ENCODE measurements around the gene ZNF397. TPM values are rescaled to one million over a fixed set of nuclear protein-coding genes. Genes with fewer than 3 reads are reported as not detected.

Gene ZNF397
- total RNA-seq, 1 experiment from 2014 or later = 23.8 TPM

- ChIA-PET RAD21 (ENCODE audit: low non-redundant PET in 1 of 2, low total read pairs in 2 of 2, uncharacterized antibody in 2 of 2, unreplicated experiment in 2 of 2) (no interaction called here), POLR2A (interaction anchor here (1.4 kb wide), 1 partner anchor 11 kb away, joined by 3 read pairs; the partner anchor contains the start of gene ZSCAN30), CTCF (no interaction called here)
- Histone ChIP-seq H3K27me3 (ENCODE audit: insufficient read depth, low read length) (no peaks in the 10 kb centered on the region), H3K9ac (ENCODE audit: low read length) (no peak overlapping the region), H3K79me2 (ENCODE audit: insufficient read depth, low read length) (no peaks in the 10 kb centered on the region), H3K27ac (ENCODE audit: low read depth, low read length) (no peak overlapping the region), H2AFZ (ENCODE audit: low read depth, low read length, poor library complexity, severe bottlenecking) (no peak overlapping the region), H4K20me1 (ENCODE audit: insufficient read depth) (no peaks in the 10 kb centered on the region), H3K9me3 (ENCODE audit: control insufficient read depth in 1 of 2, insufficient read depth in 1 of 2, low read depth in 1 of 2, low read length in 2 of 2) (peaks cover 7 to 19% of the 10 kb centered on the region in 2 experiments; a peak in 3 of 4 replicates), H3K4me3 (replicated peaks in 1 of 2; ENCODE audit: low read depth in 1 of 2, low read length in 2 of 2) (no peak overlapping the region), H3K36me3 (ENCODE audit: control insufficient read depth in 1 of 2, insufficient read depth in 2 of 2, low read length in 2 of 2) (no peaks in the 10 kb centered on the region; a peak in 1 of 4 replicates), H3K4me2 (ENCODE audit: low read length) (no peak overlapping the region), H3K4me1 (ENCODE audit: control insufficient read depth in 1 of 2, insufficient read depth in 2 of 2, low read length in 2 of 2) (peaks cover 0 to 2% of the 10 kb centered on the region in 2 experiments; a peak in 1 of 4 replicates), H3K9me2 (ENCODE audit: insufficient read depth) (no peaks in the 10 kb centered on the region)
- ATAC-seq = no peak
- intact Hi-C loops (cut with micrococcal nuclease) = no loop called here
- DNase-seq (ENCODE audit: low read depth, low spot score) = no peak
- TF ChIP-seq RAD21 (IDR thresholded peaks at IDR 0.05; ENCODE audit: low read depth) (no peak), ELF1 (IDR thresholded peaks at IDR 0.05; ENCODE audit: borderline replicate concordance, low read depth) (no peak), ZBTB33 (IDR thresholded peaks at IDR 0.05; ENCODE audit: extremely low read depth, insufficient replicate concordance, low read length) (no peak), EZH2 (IDR thresholded peaks at IDR 0.05) (no peak), ATF3 (IDR thresholded peaks at IDR 0.05) (no peak), SP1 (IDR thresholded peaks at IDR 0.05; ENCODE audit: low read depth) (no peak), CBX3 (IDR thresholded peaks at IDR 0.05; ENCODE audit: low read depth) (no peak), SRF (IDR thresholded peaks at IDR 0.05; ENCODE audit: low read depth) (no peak), ZNF274 (IDR thresholded peaks at IDR 0.05; ENCODE audit: low read depth, low read length) (no peak), FOSL1 (IDR thresholded peaks at IDR 0.05; ENCODE audit: low read depth) (no peak), SIN3A (IDR thresholded peaks at IDR 0.05; ENCODE audit: low read depth) (no peak), REST (IDR thresholded peaks at IDR 0.05; ENCODE audit: low read depth) (no peak), EZH2phosphoT487 (IDR thresholded peaks at IDR 0.05; ENCODE audit: borderline replicate concordance) (no peak), POLR2A (IDR thresholded peaks at IDR 0.05; ENCODE audit: borderline replicate concordance, extremely low read depth, insufficient read depth, insufficient read length) (no peak), POLR2AphosphoS5 (IDR thresholded peaks at IDR 0.05; ENCODE audit: low read depth, low read length) (no peak), JUND (IDR thresholded peaks at IDR 0.05) (no peak), ZFX (IDR thresholded peaks at IDR 0.05) (no peak)
- TF ChIP-seq, protein P1, sequence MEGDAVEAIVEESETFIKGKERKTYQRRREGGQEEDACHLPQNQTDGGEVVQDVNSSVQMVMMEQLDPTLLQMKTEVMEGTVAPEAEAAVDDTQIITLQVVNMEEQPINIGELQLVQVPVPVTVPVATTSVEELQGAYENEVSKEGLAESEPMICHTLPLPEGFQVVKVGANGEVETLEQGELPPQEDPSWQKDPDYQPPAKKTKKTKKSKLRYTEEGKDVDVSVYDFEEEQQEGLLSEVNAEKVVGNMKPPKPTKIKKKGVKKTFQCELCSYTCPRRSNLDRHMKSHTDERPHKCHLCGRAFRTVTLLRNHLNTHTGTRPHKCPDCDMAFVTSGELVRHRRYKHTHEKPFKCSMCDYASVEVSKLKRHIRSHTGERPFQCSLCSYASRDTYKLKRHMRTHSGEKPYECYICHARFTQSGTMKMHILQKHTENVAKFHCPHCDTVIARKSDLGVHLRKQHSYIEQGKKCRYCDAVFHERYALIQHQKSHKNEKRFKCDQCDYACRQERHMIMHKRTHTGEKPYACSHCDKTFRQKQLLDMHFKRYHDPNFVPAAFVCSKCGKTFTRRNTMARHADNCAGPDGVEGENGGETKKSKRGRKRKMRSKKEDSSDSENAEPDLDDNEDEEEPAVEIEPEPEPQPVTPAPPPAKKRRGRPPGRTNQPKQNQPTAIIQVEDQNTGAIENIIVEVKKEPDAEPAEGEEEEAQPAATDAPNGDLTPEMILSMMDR (IDR thresholded peaks at IDR 0.05 in 2 of 3, conservative IDR thresholded peaks at IDR 0.05 in 1 of 3; ENCODE audit: borderline replicate concordance in 1 of 3, insufficient read depth in 1 of 3, low read depth in 2 of 3, low read length in 2 of 3) = no peak
- no TSS peak for BruUV-seq (replicated peaks)
These were observed 38.1 kb downstream of the ZNF397 start for GRCh38 chr18:35278969-35279368.
